Adrenal gland (tissue), 5 donors: Measurements from ENCODE around the gene OR52A1.
"Not testable (repeated sequence)": the region's sequence is repeated elsewhere in the genome, so short reads cannot be mapped to it uniquely, and the experiment has no call there.

ENCODE experiments used
- CTCF ChIP-seq, 6 experiments: fragments of 450-650 bp in 4 of 6; fragments of 200-600 bp in 2 of 6; sonication (generic) in 1 of 6; IDR thresholded peaks; 1 replicate in 5 of 6; 2 replicates in 1 of 6; pipeline versions ENCODE4 v1.5.1 to v1.8.0; 2016 to 2021; ENCODE audit warnings: antibody characterized with exemption in 6 of 6, mild to moderate bottlenecking in 2 of 6, moderate library complexity in 1 of 6
- POLR2A ChIP-seq, 2 donors: fragments of 450-650 bp; IDR thresholded peaks; one replicate each; pipeline ENCODE4 v1.6.1; 2017; ENCODE audit warnings: antibody characterized with exemption in 2 of 2, mild to moderate bottlenecking in 2 of 2, moderate library complexity in 1 of 2
- donor health status: DM: no; HTN: no; CAD: no.

- not testable (repeated sequence) for TF ChIP-seq CTCF, POLR2A (IDR thresholded peaks at IDR 0.05)
Observed at GRCh38 chr11:5165898-5166297, 11.3 kb upstream of the OR52A1 start.
